Hippocampal formation (tissue), 2 donors: ENCODE measurements around the gene RPL7L1.
A peak's percentile ranks its signal among the peaks of the same experiment; 100 is the strongest.
"Not testable (repeated sequence)": the region's sequence is repeated elsewhere in the genome, so short reads cannot be mapped to it uniquely, and the experiment has no call there.

Source experiments
- DNase-seq, 2 donors: peaks; one replicate each; lab custom pipeline; 2025; lab: John Stamatoyannopoulos, UW

RPL7L1 gene

GRCh38 chr6:42891199-42891722 is 11.8 kb downstream of the RPL7L1 start:
- DNase-seq = no peak

DNA sequence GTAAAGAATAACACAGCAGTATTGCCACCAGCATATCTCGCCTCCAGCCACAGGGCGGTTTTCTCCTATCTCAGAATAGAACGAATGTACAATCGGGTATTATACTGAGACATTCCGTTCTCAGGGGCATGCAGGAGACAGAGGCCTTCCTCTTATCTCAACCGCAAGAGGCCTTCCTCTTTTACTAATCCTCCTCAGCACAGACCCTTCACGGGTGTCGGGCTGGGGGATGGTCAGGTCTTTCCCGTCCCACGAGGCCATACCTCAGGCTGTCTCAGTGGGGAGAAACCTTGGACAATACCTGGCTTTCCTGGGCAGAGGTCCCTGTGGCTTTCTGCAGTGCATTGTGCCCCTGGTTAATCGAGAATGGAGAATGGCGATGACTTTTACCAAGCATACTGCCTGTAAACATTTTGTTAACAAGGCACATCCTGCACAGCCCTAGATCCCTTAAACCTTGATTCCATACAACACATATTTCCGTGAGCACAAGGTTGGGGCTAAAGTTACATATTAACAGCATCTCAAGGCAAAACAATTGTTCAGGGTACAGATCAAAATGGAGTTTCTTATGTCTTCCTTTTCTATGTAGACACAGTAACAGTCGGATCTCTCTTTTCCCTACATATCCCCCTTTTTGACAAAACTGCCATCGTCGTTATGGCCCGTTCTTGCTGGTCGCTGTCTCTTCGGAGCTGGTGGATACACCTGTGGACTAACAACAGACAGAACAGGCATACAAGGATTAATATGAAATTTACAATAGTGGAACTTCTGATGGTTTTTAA is 14.8 kb downstream of the RPL7L1 start:
- DNase-seq = not testable (repeated sequence)

GRCh38 chr6:42896178-42896719 is 16.8 kb downstream of the RPL7L1 start:
- DNase-seq = no peak

GRCh38 chr6:42898891-42899361 is 19.5 kb downstream of the RPL7L1 start:
- DNase-seq = peak; percentile 57 to 68

DNA sequence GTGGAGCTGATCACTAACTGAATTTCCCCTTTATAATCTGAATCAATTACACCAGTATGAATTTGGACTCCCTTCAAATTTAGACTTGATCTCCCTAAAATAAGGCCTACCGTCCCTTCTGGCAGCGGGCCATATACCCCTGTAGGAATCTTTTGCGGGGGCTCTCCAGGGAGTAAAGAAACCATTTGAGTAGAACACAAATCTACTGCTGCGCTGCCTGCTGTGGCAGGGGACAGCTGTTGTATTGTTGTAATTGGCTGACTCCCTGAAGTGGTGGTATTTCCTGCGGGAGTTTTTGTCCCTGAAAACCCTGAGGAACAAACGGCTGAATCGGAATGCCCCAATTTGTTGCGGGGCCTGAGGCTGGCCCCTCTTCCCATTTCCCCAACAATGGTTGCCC is 20.5 kb downstream of the RPL7L1 start:
- no peak for DNase-seq

DNA sequence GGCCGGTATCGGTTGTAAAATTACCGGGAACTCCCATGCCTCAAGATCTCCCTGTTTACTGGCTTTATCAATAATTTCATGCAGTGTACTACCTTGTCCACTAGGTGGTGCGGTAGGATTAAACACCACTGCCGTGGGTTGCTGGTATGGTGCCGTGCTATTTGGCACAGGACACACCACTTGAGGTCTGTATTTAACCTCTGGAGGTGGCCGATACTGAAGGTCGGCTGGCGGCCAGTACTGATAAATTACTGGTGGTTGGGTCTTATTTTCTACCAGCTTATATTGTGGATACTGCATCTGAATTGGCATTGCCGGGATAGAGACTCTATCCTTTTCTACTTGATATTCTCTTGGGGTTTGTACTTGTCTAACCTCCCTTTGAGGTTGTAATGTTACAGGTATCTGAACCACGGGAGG is 22.1 kb downstream of the RPL7L1 start:
- peak; percentile 63 to 87 for DNase-seq

- DNase-seq = not testable (repeated sequence)
These were observed 23.2 kb downstream of the RPL7L1 start for GRCh38 chr6:42902429-42903263.

- no peak for DNase-seq
These were observed 25.1 kb downstream of the RPL7L1 start for GRCh38 chr6:42904467-42904866.

DNA sequence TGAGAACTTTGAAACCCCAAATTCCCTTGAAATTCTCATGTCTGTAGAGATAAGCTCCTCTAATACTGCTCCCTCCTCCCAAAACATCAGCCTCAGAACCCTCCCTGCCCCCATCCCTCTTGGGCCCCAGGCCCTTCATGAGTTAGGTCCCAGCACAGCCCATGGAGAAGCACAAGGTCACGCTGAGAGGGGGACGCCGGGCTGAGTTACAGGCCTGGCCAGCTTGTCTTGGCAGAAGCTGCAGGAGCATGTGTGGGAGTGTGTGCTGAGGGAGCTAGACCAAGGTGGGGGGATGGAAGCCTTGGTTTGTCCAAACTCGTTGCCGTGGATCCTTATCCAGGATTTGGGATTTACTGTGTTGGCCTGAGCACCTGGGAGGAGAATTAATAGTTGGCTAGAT is 27.9 kb downstream of the RPL7L1 start:
- no peak for DNase-seq

- DNase-seq = no peak
These were observed 30.4 kb downstream of the RPL7L1 start for GRCh38 chr6:42909835-42910234.

- no peak for DNase-seq
These were observed 32.0 kb downstream of the RPL7L1 start for GRCh38 chr6:42911171-42912021.

DNA sequence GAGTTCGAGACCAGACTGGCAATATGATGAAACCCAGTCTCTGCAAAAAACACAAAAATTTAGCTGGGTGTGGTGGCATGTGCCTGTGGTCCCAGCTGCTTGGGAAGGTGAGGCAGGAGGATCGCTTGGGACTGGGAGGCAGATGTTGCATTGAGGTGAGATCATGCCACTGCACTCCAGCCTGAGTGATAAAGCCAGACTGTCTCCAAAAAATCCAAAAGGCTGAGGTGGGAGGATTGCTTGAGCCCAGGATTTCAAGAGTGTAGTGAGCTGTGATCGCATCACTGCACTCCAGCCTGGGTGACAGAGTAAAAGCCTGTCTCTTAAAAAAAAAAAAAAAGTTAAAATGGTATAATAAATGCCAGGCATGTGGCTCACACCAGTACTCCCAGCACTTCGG is 35.1 kb downstream of the RPL7L1 start:
- DNase-seq = no peak

DNA sequence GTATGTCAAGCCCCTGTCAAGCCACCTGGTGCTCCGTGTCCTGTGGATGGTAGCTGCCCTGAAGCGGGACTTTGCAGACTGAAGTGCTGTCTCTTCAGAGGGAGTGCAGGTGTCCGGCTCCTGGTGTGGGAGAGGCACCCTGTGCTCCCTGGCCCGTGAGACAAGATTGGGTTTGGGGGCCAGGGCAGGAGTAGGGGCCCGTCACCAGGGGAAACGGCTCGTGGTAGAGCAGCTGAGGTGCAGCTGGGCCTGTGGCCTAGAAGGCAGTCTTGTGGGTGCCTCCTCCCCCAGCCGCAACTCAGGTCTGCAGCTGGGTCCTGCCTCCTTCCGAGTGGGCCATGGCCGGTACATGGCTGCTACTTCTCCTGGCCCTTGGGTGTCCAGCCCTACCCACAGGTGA is 36.3 kb downstream of the RPL7L1 start, which contains the start of gene PTCRA:
PTCRA (plus strand) TSS at position 322 of the 400 bp plus-strand sequence; CDS start at position 339, 17 bp downstream.
- no peak for DNase-seq

- DNase-seq = no peak
These were observed 36.9 kb downstream of the RPL7L1 start for GRCh38 chr6:42916288-42916687.

DNA sequence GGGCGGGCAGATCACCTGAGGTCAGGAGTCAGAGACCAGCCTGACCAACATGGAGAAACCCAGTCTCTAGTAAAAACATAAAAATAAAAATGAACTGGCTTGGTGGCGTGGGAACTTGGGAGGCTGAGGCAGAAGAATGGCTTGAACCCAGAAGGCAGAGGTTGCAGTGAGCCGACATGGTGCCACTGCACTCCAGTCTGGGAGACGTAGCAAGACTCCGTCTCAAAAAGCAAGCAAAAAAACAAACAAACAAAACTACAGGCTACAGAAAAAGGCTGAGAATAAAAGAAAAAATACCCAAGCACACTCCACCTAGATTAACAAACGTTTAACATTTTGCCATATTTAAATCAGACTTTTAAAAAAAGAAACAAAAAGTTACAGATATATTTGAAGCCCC is 42.4 kb downstream of the RPL7L1 start:
- DNase-seq = no peak

DNA sequence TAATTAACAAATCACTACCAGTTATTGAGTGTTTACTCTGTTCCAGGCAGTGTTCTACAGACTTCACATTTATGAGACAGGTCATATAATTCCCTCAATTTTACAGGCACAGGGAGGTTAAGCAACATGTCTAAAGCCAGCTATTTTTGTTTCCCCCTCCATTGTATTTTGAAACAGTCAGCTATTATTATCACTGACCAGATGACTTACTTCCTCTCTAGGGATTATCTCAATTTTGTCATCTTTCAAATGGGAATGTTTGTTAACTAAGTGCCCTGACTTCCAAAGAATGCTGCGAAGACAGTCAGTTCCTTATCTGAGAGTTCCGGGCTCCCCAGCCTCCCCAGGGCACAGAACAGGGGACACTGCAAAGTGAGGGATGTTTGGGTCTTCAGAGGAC is 44.2 kb downstream of the RPL7L1 start:
- no peak for DNase-seq

DNA sequence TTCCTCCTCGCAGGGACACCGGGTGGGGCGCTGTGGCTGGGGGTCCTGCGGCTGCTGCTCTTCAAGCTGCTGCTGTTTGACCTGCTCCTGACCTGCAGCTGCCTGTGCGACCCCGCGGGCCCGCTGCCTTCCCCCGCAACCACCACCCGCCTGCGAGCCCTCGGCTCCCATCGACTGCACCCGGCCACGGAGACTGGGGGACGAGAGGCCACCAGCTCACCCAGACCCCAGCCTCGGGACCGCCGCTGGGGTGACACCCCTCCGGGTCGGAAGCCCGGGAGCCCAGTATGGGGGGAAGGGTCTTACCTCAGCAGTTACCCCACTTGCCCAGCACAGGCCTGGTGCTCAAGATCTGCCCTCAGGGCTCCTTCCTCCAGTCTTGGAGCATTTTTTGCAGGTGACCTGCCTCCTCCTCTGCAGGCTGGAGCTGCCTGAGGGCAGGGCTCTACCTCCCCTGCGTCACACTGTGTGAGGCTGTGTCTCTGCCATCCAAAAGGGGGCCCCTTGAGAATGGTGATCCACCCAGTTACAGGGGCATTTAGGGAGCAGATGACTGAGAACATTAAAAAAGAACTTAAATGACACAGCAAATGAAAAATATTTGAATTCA is 45.9 kb downstream of the RPL7L1 start:
- DNase-seq = no peak

DNA sequence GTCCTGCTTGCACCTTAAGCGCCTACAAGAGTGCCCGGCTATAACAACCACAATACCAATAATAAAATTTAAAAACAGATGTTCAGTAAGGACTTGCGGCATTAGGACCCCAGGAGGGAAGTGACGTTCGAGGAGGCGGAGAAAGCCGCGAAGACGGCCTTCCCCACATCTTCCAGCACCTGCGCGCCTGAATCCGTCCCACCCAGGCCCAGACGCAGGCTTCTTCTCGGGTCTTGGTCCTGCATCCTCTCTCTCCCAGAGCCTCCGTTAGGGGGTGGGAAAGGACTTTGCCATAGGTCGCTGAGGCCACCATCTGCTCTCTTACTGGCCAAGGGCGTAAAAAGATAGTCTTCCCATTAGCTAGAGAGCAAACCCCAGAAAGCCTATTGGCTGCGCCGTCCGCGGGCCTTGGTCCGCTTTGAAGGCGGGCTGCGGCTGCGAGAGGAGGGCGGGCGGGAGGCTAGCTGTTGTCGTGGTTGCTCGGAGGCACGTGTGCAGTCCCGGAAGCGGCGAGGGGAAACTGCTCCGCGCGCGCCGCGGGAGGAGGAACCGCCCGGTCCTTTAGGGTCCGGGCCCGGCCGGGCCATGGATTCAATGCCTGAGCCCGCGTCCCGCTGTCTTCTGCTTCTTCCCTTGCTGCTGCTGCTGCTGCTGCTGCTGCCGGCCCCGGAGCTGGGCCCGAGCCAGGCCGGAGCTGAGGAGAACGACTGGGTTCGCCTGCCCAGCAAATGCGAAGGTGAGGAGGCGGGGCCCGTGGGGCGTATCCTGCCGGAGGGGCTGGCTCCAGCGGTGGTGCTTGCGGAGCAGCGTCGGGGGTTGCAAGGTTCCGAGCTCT is 49.8 kb downstream of the RPL7L1 start, which contains the start of gene CNPY3:
CNPY3 (plus strand) TSS at position 495 of the 835 bp plus-strand sequence; CDS start at position 586, 91 bp downstream.
- peak; percentile 89 to 93 for DNase-seq

DNA sequence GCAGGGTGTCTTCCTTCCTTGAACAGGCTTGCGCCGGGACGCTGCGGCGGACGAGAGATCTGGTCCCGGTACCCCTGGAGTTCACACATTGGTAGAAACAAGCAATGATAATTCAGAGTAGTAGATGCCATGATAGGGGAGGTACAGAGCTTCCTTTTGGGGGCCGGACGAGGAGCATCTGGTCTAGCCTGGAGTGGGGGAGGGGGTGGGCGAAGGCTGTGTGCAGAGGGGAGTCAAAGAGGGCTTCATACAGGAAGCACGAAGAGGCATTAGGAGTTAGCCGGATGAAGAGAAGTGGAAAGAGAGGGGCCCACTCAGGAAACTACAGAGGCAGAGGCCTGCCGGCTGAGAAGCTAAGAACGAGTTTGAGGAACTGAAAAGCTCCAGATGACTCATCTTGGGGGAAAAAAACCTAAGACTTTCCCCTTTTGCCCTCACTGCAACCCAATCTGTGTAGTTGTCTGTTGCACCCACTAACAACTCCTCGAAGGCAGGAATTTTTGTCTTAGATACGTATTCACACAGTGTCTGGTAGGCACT is 50.5 kb downstream of the RPL7L1 start:
- peak in 1 of 2 donors; percentile 44 for DNase-seq
